T-helper 9 cell (primary cell): Measurements from ENCODE around the gene SMTN.
"Not testable (repeated sequence)": the region's sequence is repeated elsewhere in the genome, so short reads cannot be mapped to it uniquely, and the experiment has no call there.

ENCODE experiments used
- DNase-seq: peaks from one replicate; pipeline ENCODE4 v3.0.0-alpha.2; 2020

SMTN gene

DNA sequence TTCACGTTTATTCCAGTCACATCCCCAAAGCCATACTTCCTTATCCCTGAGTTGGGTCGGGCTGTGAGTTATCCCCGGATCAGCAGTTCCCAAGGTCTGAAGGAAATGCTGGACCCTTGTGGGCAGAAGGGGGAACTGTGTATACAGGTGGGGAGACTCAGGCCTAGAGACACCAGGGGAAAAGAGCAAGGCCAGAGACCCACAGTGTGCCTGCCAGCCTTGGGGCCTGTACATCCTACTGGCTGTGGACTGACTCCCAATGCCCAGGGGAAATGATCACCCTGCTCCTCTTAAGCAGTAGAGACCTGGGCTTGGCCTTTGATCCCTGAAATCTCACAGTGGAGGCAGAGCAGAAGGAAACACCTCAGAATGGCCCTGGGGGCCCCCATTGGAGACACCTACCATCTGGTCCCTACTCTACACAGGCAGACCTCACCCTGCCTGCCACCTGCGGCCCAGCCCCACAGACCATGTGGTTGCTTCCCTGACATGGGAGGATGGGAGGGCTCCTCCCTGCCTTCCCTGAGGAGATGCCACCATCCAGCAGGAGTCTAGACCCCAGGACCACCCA lies 25.0 kb downstream of the SMTN start:
- DNase-seq: no peak

DNA sequence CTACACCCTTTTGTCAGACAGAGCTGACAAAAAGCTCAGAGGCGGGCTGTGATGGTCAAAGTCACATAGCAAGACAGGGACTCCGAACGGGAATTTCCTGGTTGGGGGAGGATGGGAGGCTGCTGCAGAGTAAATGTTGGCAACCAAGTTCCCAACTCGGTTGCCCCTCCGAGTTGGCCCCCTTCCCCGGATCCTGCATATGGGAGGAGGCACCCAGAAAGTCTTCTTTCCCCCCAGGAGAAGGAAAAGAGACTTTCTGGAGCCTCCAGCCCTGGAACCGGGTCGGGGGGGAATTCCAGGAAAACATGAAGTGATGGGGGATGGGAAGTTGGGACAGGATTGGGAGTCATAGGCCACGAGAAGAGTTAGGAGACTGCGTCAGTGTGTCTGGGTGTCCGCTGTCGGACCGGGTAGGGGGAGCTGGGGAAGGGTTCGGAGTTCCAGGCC lies 25.6 kb downstream of the SMTN start:
- no peak for DNase-seq

DNA sequence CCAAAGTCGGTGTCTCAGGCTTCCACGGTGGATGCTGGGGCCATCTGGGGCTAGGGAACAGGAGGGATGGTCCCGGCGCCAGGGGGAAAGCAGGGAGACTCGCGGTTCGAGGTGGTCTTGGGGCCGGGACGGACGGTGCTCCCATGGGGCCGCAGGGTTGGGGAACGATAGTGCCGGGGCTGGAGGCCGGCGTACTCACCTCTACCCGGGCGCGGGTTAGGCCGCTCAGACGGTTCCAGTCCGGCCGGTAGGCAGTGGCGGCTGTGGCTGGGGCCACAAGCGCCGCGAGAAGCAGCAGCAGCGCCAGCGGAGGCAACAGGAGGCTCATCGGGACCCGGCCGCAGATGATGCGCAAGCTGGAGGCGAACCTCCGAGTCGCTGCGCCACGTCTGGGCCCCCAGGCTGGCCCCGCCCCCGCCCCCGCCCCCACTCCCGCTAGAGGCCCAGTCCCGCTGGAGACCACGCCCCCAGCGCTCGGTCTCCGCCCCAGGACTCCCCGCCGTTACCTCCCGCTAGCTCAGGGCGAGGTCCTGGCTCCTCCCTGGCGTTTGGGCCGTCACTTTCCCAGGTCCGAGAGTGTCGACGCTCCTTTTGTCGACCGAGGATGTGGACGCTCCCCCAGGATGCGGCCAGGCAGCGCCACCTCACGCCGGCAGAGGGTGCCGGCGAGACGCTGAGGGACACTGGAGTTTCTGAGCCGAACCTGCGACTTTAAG lies 26.2 kb downstream of the SMTN start, which contains the start of gene SELENOM:
Gene SELENOM, minus strand, starts transcription at position 391 of the 716 bp plus-strand sequence. Its CDS starts 63 bp downstream, at position 328.
- DNase-seq: peak; percentile 82

DNA sequence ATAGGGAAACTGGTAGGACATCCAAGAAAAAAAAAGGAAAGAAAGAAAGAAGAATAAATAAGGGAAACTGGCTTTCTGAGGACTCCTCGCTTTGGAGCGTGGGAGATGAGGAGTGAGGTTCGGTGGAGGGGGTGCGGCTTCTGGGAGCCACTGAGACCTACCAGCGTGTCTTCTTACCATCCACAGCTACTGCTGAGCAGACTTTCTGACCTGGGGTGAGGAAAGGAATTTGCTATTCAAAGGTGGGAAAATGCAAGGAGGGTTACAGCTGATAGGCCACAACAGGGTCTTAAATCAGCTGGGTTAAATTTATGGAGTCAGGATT lies 26.7 kb downstream of the SMTN start:
- DNase-seq: no peak

DNA sequence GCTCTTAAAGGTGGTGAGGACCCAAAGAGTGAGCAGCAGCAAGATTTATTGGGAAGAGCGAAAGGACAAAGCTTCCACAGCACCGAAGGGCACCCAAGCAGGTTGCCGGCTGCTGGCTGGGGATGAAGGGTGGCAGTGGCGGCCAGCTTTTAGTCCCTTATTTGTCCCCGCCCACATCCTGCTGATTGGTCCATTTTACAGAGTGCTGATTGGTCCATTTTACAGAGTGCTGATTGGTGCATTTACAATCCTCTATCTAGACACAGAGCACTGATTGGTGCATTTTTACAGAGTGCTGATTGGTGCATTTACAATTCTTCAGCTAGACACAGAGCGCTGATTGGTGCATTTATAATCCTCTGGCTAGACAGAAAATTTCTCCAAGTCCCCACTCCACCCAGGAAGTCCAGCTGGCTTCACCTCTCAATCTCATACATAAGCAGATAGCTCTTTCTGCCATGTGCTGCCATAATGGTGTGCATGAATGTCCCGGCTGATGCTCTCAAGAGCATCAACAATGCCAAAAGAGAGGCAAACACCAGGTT lies 31.5 kb downstream of the SMTN start:
- DNase-seq: not testable (repeated sequence)

DNA sequence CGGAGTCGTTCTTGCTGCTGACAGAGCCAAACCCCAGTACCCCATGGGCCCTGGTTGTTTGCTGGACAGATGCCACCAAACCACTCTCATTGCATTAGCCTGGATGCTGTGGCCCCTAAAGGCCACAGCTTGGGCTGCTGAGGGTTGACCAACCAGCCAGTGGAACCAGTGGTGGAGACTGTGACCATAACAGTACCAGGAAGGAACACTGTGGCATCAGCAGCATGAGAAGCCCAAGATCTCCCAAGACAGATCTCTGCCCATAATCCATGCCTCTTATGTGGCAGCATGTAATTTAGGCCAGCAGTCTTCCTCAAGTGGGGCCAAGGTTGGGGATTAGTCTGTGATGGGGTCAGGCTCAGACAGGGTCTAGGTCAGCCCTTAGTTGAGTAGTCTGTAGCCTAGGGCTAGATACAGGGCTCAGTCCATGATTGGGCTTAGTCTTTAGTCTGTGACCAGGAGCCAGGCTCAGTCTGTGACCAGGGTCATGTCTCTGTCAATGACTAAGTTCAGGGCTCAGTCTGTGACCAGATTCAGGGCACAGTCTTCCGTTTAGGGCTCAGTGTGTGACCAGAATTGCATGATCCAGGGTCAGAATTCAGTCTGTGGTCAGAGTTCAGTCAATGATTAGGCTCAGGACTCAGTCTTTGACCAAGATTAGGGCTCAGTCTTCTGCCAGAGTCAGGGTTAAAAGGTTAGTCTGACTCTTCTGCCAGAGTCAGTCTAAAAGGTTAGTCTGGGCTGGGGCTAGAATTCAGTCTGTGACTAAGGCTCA lies 37.1 kb downstream of the SMTN start:
- no peak for DNase-seq

DNA sequence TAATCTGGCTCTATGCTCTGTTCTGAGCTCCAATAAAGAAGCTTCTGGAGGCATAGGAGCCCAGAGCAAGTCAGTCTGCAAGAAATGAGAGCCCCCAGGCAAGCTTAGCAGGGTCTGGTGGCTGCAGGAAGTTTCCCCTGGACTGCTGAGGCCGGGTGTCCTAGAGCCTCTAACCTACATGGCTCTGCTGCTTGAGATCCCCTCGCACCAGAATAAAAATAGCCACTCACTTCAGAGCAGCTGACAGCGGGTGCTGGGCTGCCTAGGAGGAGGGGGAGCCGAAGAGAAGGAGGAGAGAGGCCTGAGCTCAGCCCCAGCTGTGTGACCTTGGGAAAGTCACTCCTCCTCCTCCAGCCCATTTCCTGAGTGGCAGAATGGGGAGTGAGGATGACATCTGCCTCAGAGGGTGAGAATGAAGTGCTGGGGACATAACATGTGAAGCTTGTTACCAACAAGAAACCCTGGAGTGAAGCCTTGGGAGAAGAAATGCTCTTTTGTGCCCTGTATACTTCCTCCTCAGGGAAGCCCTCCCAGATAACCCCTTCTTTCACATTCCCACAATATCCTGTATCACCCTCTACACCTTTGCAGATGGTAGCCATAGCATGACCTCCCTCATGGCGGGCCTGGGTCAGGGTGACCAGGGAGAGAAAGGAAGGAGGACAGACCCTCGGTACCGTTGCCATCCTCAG lies 38.1 kb downstream of the SMTN start:
- no peak for DNase-seq

DNA sequence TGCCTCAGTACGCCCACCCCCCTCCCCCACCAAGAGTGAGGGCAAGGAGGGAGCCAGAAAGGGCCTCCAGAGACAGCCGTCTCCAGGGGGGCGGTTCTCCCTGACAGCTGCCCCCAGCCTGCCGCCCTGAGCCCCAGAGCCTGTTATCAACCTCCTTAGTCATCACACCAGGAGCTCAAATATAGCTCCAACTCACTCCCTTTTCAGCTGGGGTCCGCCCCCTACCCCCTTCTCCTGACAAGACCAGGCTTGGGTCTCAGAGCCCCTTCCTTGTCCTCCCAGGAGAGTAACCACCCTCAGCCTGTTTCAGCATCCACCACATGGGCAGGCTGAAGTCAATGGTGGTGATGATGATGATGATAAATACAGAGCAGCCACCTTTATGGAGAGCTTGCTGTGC lies 39.1 kb downstream of the SMTN start:
- DNase-seq: no peak

DNA sequence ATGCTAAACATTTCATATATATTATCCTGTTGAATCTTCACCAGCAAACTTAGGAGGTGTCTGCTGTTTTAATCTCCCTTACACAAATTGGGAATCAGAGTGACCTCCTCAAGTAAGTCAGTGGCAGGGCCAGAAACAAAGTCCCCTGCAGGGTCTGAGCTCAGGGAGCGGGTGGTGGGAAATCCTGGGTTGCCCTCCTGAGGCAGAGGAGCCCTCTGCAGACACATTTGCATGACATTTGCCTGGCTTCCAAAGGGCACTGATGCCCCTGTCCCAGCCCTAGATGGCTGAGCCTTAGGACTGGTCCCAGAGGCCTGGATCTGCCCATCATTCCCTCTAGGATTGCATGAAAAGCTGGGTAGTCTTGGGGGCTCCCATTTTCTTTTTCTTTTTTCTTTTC lies 39.5 kb downstream of the SMTN start:
- DNase-seq: no peak

DNA sequence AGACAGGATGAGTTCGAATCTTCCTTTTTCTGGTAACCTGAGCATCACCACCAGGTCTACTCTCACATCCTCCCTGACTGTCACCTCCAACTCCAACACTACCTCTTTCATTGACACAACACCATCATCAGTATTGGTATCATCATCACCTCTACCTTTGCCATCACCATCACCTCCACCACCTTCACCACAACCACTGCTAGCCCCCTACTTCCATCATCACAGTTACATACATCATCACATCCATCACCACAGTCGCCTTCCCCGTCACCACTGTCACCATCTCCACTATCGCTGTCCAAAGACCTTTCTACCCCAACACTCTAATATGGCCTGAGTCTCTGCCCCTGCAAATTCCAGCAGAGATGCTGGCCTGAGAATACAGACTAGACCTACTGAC lies 40.3 kb downstream of the SMTN start:
- DNase-seq: no peak

DNA sequence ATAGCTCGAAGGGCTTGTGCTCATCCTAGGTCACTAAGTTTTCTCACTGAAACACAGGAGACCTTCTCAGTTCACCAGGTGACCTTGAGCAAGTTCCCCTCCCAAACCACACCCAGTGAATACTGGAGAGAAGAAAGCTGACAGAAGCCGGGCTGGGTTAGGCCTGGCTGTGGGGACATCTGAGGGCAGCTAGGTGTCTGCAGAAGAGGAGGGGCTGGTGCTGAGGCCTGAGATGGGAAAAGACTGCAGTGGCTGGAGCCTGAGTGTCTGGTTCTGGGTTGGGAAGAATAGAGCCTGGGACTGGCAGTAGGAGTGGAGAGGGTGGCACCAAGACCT lies 41.0 kb downstream of the SMTN start:
- DNase-seq: no peak

DNA sequence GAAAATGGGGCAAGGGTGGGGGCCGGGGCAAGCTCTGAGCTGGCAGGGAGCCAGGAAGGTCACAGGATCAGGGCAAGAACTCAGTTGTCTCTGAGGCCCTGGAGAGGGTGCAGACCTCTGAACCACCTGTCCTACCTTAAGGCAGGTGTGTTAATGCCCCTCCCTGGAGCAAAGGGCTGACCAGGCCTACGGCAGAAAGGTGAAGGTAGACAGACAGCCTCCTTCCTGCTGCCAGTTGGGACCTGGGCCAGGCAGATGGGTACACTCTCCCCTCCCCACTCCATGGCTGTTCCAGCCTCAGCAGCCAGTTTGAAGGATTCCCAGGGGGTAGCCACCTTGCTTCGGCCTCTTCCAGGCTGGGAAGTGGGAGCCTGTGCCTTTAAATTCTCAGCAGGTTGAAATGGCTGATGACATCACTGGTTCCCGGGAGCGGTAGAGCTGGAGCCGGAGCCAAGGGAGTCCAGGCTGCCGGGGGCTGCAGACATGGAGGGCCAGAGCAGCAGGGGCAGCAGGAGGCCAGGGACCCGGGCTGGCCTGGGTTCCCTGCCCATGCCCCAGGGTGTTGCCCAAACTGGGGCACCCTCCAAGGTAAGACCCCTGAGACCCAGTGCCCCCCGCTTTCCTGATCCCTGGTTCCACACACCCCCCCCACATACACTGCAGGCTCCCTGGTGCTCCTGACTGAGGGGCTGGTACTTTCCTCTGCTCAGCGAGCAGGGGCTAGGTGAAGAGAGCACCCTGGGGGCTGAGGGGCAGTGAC lies 41.6 kb downstream of the SMTN start, which contains the start of gene INPP5J:
Gene INPP5J, plus strand, starts transcription at position 435 of the 760 bp plus-strand sequence. Its CDS starts 49 bp downstream, at position 484.
- no peak for DNase-seq

DNA sequence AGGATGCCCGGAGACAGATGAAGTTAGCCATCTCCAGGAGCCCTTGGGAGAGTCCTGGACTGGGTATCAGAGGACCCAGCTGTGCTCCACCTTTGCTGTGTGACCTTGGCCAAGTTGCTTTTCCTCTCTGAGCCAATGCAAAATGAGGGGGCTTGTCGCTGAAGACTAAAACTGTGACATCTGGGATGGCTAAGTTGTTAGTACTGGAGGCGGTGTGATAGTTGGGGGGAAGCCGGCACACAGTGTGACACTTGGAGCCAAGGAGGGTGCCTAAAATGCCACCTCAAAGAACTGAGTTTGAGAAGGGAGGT lies 42.1 kb downstream of the SMTN start:
- no peak for DNase-seq

DNA sequence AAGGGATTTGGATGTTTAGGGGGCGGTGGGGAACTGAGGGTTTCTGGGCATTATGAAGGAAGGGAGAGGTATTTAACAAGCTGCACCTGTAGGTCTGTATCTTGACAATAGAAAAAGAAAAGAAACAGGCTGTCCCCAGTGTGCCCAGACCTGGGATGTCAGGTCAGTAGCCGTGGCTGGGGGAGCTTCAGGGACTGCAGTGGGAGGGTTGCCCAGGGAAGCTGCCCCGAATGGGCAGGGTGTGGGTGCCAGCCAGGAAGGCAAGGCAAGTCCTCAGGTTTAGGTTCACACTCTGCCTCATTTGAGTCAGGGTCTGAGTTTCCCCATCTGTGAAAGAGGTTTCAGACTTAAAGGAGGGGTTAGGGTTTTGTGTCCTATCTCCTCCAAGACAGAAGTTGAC lies 43.2 kb downstream of the SMTN start:
- DNase-seq: no peak

DNA sequence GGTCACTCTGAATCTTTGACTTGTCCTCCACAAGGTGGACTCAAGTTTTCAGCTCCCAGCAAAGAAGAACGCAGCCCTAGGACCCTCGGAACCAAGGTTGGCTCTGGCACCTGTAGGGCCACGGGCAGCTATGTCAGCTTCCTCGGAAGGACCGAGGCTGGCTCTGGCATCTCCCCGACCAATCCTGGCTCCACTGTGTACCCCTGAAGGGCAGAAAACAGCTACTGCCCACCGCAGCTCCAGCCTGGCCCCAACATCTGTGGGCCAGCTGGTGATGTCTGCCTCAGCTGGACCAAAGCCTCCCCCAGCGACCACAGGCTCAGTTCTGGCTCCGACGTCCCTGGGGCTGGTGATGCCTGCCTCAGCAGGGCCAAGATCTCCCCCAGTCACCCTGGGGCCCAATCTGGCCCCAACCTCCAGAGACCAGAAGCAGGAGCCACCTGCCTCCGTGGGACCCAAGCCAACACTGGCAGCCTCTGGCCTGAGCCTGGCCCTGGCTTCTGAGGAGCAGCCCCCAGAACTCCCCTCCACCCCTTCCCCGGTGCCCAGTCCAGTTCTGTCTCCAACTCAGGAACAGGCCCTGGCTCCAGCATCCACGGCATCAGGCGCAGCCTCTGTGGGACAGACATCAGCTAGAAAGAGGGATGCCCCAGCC lies 43.8 kb downstream of the SMTN start:
- no peak for DNase-seq

DNA sequence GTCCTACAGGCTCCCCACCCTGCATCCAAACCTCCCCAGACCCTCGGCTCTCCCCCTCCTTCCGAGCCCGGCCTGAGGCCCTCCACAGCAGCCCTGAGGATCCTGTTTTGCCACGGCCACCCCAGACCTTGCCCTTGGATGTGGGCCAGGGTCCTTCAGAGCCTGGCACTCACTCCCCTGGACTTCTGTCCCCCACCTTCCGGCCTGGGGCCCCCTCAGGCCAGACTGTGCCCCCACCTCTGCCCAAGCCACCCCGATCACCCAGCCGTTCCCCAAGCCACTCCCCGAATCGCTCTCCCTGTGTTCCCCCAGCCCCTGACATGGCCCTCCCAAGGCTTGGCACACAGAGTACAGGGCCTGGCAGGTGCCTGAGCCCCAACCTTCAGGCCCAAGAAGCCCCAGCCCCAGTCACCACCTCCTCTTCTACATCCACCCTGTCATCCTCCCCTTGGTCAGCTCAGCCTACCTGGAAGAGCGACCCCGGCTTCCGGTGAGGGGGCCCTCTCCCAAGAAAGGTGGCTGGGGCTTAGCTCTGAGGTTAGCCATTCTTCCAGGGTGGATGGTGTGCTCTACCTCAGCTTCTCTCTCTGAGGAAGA lies 44.5 kb downstream of the SMTN start:
- no peak for DNase-seq

DNA sequence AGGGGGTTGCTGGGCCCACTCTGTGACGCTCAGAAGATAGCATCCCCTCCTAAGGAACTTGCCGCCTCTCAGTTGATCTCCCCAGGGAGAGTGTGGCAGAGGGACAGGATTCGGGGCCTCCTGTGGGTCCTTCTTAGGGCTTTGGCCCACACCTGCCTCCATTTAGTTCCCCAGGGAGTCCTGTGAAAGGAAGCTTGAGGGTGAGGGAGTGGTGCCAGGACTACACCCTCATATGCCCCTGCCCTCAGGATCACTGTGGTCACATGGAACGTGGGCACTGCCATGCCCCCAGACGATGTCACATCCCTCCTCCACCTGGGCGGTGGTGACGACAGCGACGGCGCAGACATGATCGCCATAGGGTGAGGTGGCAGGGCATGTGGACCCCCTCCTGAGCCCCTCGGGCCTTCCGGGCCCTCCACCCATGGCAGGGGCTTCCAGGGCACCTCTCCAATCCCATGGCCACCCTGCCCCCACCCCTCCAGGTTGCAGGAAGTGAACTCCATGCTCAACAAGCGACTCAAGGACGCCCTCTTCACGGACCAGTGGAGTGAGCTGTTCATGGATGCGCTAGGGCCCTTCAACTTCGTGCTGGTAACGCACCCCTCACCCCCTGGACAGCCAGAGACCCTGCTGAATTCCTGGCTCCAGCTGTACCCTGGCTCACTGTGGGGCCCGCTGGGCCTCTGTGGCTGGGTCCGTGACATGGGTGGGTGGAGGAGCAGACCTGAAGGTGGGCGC lies 45.2 kb downstream of the SMTN start:
- DNase-seq: no peak

DNA sequence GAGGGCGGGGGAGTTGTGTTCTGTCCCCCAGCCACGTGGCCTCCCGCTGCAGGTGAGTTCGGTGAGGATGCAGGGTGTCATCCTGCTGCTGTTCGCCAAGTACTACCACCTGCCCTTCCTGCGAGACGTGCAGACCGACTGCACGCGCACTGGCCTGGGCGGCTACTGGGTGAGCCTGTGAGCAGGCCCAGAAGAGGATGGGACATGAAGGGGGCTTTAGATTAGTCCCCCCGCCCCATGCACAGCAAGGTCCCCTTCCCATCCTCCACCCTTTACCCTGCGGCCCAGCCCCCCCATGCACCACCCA lies 45.7 kb downstream of the SMTN start:
- no peak for DNase-seq

DNA sequence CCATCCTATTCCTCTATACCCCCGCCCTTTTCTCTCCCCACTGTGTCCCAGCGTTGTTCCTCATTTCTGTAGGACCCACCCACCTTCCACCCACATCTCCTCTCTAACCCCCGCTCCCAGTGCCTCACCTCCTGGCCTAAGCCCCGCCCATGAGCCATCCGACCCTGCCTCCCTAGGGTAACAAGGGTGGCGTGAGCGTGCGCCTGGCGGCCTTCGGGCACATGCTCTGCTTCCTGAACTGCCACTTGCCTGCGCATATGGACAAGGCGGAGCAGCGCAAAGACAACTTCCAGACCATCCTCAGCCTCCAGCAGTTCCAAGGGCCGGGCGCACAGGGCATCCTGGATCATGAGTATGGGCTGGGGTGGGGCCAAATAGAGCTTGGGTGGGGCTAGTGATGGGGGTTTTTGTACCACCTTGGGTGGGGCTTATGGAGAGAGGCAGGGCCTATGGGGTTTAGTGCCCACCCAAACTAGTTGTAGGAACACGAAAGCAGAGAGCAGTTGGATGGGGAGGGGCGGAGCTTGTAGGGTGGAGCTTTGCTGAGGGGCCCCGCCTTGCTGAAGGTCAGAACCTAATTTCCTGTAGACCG lies 46.2 kb downstream of the SMTN start:
- DNase-seq: no peak

DNA sequence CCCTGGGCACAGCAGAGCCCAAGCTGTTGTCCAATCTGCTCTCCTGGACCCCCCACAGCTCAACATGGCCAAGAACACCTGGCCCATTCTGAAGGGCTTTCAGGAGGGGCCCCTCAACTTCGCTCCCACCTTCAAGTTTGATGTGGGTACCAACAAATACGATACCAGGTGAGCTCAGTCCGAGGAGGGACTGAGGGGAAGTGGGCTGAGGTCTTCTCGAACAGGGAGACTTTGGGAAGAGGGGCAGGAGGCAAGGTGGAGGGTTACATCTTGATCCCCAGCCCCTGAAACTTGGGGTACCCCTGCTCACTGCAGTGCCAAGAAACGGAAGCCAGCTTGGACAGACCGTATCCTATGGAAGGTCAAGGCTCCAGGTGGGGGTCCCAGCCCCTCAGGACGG lies 47.0 kb downstream of the SMTN start:
- DNase-seq: no peak

DNA sequence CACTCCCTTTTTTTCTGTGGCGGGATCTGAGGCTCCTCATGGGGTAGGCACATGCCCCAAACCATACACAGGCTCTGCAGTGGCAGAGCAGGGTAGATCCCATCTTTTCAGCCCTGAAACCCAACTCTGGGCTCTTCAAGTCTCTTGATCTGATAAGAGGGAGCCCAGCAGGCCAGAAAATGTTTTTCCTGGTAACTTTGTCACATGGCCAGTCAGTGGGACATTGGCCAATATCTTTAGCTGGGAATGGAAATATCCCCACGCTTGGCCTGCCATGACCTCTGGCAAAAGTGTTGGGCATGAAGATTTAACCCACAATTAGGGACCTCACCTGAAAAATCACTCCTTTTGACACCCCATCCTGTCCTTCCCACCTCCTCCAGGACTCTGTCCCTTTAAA lies 49.8 kb downstream of the SMTN start:
- DNase-seq: no peak
